ENCODE data around the gene C19orf18. TPM values are rescaled to one million over a fixed set of nuclear protein-coding genes. Genes with fewer than 3 reads are reported as not detected.
"Not testable (repeated sequence)": the region's sequence is repeated elsewhere in the genome, so short reads cannot be mapped to it uniquely, and the experiment has no call there.

C19orf18 gene
- polyA plus RNA-seq, 1 experiment: 0.27 TPM

DNA sequence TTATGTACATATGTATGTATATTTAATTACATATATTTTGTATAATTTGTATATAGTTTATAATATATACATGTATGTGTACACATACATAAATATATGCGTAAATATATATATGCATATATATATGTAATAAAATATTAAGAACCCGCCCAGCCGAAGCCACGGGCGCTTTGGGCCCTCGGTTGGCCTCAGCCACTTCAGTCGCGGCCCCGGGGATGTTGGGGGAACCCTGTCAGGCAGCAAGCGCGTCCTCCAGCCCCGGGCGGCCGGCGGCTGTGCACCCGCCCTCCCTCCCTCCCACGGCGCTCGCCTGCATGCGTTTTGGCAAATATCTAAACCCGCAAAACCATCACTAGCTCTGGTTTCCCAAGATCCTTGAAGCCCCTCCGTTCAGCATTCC, 36.2 kb upstream of the C19orf18 start:
- Histone ChIP-seq H3K9me3 (ENCODE audit: control insufficient read depth, insufficient read depth, low read length) (peaks cover 81% of the 10 kb centered on the region), H3K4me3 (ENCODE audit: low read depth, low read length) (no peak overlapping the region), H3K27ac (ENCODE audit: low read depth, low read length) (no peak overlapping the region), H3K27me3 (ENCODE audit: control insufficient read depth, insufficient read depth, low read length) (no peaks in the 10 kb centered on the region)
- no peak for DNase-seq (ENCODE audit: low read depth, low spot score)
- CTCF ChIA-PET: no interaction called here
- POLR2A ChIA-PET: interaction anchor here (0.7 kb wide), 1 partner anchor 49 kb away, joined by 3 read pairs; the partner anchor contains the start of gene ZNF135
- TF ChIP-seq CTCF (IDR thresholded peaks at IDR 0.05; ENCODE audit: low read depth, low read length): no peak

GRCh38 chr19:58009666-58010301, 35.5 kb upstream of the C19orf18 start:
- H3K27me3 ChIP-seq (ENCODE audit: control insufficient read depth, insufficient read depth, low read length): no peaks in the 10 kb centered on the region
- POLR2A ChIA-PET: no interaction called here
- no peak for TF ChIP-seq CTCF (IDR thresholded peaks at IDR 0.05; ENCODE audit: low read depth, low read length)
- peak; percentile 41 for DNase-seq (ENCODE audit: low read depth, low spot score)
- H3K4me3 ChIP-seq (ENCODE audit: low read depth, low read length): peak overlapping the region; percentile 53
- peak overlapping the region; percentile 21 for H3K27ac ChIP-seq (ENCODE audit: low read depth, low read length)
- peaks cover 83% of the 10 kb centered on the region for H3K9me3 ChIP-seq (ENCODE audit: control insufficient read depth, insufficient read depth, low read length)
- CTCF ChIA-PET: no interaction called here

DNA sequence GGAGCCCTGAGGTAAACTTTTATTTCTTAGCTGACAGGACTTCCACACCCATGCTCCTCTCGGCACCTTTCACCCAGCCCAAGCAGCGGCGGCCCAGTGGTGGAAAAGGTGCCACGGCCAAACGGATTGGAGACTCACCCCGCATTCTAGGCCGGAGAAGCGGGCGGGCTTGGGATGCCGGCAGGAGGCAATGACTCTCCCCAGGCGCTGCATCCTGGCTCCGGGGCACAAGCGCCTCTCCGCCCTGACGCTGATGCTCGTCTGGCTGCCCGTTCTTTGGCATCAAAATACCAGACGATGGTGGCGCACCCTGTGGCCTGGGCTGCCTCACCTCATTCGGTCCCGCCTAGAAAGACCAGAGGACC, 34.9 kb upstream of the C19orf18 start:
- Histone ChIP-seq H3K27ac (ENCODE audit: low read depth, low read length) (peak overlapping the region; percentile 21), H3K27me3 (ENCODE audit: control insufficient read depth, insufficient read depth, low read length) (no peaks in the 10 kb centered on the region), H3K4me3 (ENCODE audit: low read depth, low read length) (peak overlapping the region; percentile 53), H3K9me3 (ENCODE audit: control insufficient read depth, insufficient read depth, low read length) (peaks cover 84% of the 10 kb centered on the region)
- no peak for TF ChIP-seq CTCF (IDR thresholded peaks at IDR 0.05; ENCODE audit: low read depth, low read length)
- DNase-seq (ENCODE audit: low read depth, low spot score): no peak
- POLR2A ChIA-PET: no interaction called here
- CTCF ChIA-PET: no interaction called here

DNA sequence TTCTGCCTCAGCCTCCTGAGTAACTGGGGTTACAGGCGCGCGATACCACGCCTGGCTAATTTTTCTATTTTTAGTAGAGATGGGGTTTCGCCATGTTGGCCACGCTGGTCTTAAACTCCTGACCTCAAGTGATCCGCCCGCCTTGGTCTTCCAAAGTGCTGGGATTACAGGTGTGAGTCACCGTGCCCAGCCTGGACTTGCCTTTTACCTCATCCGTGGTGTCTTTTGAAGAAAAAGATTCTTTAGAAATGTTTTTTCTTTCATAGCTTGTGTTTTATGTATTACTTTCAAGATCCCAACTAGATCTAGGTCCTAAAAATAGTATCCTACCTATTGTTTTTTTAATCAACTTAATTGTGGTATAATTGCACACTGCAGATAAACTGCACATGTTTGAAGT, 34.5 kb upstream of the C19orf18 start:
- peaks cover 86% of the 10 kb centered on the region for H3K9me3 ChIP-seq (ENCODE audit: control insufficient read depth, insufficient read depth, low read length)
- H3K27me3 ChIP-seq (ENCODE audit: control insufficient read depth, insufficient read depth, low read length); POLR2A ChIA-PET; DNase-seq (ENCODE audit: low read depth, low spot score); H3K27ac ChIP-seq (ENCODE audit: low read depth, low read length); H3K4me3 ChIP-seq (ENCODE audit: low read depth, low read length): not testable (repeated sequence)
- CTCF ChIA-PET: interaction anchor here (0.5 kb wide), 1 partner anchor 61 kb away, joined by 3 read pairs; no protein-coding TSS in a partner anchor

DNA sequence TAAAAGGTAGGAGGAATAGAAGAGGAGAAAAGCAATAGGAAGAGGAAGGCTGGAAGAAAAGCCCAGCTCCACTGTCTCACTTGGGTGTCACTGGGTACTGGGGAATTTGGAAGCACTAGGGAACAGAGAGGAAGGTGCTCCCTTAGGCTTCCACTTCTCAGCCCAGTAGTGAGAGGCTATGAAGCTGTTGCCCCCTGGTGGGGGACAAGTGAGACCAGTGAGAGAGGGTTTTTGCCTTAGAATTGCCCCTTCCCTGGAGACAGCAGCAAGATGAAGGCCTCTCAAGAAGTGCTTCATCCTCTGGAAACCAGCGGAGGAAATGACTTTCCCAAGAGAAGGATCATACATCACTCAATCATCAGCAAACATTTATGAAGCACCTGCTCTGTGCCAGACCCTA, 33.0 kb upstream of the C19orf18 start:
- 0 out of 2 replicates have a peak, but pooled peaks have one; percentile 8 for TF ChIP-seq CTCF (IDR thresholded peaks at IDR 0.05; ENCODE audit: low read depth, low read length)
- no peaks in the 10 kb centered on the region for H3K27me3 ChIP-seq (ENCODE audit: control insufficient read depth, insufficient read depth, low read length)
- no peak overlapping the region for H3K4me3 ChIP-seq (ENCODE audit: low read depth, low read length)
- POLR2A ChIA-PET: interaction anchor here (0.7 kb wide), 1 partner anchor 234 kb away, joined by 6 read pairs; no protein-coding TSS in a partner anchor
- H3K9me3 ChIP-seq (ENCODE audit: control insufficient read depth, insufficient read depth, low read length): peaks cover 90% of the 10 kb centered on the region
- DNase-seq (ENCODE audit: low read depth, low spot score): no peak
- CTCF ChIA-PET: no interaction called here
- H3K27ac ChIP-seq (ENCODE audit: low read depth, low read length): no peak overlapping the region

All from AG04450 (cell line).